ENCODE results near the gene ABCA4.

ABCA4 gene

DNA sequence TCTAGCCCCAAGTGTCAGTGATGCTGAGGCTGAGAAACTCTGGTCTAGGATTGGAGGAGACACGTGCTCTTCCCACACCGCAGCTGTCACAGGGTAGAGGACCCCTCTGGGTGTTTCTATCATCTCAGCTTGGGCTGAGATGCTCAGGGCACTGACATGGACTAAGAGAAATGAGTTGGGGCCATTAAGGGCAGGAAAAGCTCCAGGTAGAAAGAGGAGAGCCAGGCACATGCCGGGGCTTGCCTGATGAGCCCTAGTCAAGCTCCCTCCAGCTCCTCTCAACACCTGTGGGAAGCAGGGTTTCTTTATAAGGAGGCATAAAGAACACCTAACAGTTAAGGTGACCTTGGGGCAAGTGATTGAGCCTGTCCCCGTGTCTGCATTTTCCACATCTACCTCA lies 17.3 kb downstream of the ABCA4 start:
- no peak for DNase-seq

DNA sequence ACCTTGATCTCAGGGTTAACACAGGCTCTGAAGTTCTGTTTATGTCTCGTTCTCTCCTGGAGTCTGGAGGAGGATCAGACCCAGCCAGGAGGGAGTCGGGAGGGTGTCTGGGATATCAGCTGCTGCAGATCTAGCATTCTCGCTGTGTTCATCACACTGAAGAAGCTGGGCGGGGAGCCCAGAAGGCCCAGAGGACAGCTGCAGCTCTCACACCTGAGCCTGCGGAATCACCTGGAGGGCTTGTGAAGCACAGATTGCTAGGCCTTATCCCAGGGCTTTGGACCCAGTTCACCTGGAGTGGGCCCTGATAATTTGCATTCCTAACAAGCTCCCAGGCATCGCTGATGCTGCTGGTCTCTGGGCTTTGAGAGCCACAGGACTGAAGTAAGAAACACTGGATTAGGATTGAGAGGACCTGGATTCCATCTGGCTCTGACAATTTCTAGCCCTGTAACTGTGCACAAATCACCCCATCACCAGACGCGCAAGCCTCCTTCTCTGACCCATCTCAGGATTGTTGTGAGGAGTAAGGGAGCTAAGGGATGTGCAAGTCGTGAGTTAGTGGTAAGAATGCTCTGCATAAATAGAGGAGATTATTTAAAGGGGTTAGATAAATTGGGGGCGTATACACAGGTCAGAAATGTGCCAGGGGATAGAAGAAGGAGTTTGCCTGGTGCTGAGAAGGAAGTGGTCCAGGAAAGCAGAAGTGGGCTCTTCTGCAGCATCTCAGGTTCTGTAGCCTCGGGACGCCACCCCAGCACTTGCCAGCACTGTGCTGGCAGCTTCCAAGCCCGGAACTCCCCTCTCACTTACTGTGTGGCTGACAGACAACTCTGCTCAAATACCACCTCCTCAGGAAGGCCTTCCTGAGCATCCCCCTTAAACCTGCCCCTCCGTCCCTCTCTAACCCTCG lies 19.1 kb downstream of the ABCA4 start:
- no peak for DNase-seq

DNA sequence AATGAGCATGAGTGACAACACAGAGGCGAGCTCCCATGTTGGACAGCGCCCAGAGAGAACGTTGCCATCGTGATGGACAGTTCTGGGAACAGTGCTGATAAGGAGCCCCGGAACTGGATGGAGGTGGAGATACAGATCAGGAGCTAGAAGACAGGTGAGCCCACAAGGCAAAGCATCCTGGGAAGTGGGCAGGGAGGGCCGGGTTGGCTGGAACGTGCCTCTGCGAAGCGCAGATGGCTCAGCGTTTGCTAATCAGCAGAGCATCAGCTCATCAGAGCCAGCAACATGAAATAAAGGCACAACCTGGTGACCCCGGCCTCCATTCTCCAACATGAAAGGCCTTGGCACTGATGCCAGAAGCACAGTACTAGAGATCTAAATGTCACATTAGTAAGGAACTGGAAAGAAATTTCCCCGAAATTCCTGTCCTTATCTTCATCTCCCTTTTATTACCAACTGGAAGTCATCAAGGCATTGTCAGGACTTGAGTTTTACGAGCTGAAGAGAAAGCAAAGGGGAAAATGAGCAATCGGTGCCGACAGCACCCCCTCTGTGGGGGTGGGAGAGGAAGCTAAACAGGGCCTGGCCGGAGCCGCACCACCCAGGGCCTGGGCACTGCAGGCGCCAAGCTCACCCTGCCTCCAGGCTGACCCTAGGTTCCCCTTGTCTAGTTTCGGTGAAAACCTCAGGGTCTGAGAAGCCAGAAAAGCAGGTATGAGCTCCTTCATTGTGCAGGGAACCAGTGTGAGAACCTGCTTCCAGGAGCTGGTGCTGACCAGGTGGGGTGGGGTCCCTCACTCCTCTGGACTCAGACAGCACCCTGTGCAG lies 19.9 kb downstream of the ABCA4 start:
- DNase-seq = no peak

- DNase-seq = no peak
Observed at GRCh38 chr1:94100129-94100784, 20.7 kb downstream of the ABCA4 start.

DNA sequence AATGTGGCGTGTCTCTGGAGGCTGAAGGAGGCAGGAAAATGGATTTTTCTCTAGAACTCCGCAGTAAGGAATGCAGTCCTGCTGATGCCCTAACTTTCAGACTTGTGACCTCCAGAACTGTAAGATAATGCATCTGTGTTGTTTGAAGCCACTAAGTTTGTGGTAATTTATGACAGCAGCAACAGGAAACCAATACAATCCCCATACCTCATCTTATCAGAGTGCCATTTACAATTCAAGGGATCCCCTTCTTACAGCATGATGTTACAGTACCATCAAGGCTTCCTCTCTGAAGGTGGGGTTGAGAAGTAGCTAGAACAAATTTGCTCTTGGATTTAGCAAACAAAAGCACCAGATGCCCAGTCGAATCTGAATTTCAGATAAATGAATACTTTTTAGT lies 21.6 kb downstream of the ABCA4 start:
- DNase-seq = no peak

DNA sequence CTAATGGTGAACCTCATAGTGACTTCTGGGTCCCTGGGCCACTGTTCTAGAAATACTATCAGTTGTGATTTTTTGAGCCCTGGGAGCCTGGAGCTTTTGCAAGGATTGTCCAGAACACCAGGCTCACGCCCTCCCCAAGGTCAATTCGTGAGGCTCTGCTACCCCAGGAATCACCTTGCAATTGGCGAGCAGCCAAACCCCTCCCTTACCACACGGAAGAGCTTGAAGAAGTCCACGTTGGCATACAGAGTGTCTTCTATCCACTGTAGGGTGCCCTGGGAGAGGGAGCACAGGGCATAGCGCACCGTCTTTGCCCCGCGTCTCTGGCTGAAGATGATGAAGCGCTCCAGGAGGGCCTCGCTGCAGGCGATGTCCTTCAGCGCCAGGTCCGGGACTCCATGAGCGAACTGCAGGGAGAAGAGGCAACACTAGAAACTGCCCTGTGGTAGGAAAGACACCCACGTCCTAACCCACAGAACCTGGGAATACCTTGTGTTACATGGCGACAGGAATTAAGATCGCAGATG lies 22.3 kb downstream of the ABCA4 start:
- DNase-seq = no peak

- peak; percentile 64 for DNase-seq
Observed at GRCh38 chr1:94096797-94097549, 24.0 kb downstream of the ABCA4 start.

DNA sequence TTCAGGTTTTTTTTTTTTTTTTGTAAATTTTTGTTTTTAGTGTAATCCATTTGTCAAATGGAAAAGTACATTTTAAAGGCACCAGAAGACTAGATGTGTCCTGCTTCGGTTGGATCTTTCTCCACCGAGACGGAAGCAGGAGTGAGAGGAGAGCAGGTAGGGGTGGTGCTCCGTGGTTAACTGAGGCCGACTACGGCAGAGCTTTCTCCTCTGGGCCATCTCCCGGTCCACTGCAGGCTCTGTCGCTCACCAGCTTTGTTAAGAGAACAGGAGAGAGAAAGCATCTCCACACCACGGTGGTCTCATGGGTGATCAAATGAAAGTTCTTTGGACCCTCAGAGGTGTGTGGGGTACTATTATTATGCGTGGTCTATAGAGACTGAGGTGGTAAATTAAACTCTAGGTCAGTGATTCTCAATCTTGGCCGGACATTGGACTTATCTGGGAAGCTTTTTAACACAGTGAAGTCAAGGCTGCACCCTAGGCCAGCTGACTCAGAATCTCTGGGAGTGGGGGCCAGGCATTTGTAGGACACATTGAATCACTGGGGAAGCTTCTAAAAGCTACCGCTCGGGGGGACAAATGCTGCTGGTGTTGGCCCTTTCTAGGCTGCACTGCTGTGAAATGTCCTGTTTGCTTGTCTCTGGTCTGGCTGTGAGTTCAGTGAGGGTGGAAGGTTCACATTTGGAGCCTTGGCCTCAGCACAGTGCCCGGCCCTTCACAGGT lies 25.0 kb downstream of the ABCA4 start:
- DNase-seq = no peak

DNA sequence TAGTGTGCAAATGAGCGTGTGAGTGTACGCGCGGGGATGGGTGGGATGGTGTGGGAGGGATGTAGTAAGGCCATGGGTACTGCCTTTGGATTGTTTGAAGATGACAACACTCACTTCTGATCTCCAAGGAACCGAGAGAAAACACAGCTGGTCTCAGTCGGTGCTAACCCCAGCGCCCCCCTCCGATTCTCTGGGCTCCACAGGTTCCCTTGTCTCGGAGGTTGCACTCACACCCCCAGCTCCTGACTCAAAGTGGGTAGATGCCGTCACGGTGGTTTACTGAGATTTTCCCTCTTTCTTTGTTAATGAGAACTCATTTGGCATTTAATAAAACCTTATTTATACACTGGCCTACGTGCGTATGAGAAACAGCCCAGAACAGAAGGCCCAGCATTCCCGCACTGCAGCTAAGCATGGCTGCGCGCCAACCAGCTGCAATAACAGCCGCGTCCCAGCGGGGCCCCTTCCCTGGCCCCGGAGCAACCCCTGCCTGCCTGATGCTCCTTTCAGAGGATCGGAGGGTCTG lies 25.8 kb downstream of the ABCA4 start:
- peak; percentile 91 for DNase-seq

DNA sequence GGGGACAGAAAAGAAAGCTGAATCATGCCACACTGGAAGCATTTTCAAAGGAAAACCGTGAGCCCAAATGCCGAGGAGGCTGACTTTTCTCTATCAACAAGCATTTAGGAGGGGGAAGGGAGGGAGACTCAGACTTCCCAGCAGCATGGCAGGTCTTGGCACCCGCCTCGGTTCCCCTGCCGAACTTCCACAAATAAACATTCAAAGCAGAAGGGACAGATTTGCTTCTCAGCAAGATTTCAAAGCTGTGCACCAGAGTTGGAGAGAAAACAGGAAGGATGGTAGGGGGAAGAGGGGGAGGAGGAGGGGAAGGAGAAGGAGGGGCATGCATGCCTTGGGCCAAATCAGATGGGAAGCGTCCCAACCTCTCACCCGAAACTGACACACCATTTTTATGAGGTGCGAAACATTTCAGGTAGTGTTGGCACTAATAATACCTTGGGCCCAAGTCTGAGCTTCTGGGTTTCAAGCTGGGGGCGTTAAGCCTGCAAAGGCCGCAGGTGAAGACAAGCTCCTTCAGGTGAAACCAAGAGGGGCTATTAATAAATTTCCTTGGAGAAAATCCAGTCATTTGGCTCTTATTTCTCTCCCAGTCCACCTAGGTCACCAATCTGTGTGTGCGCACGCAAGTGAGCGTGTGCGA lies 26.4 kb downstream of the ABCA4 start:
- DNase-seq = peak; percentile 78

GRCh38 chr1:94093996-94094395 lies 27.0 kb downstream of the ABCA4 start:
- no peak for DNase-seq

DNA sequence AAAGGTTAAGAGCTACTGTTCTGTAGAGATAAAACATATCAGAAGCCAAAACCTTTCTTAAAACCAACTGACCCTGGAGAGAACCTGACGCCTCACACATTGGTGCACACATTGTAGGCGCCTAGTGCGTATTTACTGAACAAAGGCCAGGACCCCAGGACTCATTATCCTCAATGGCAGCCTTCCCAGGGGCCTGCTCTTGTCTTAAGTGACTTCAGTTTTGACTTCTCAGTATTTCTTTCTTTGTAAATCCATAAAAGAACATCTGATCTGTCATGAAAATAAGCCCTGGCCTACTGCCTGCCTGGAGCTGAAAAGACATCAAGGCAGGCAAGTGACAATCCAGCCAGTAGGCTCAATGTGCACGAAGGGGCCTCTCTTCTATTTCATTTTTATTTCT lies 27.6 kb downstream of the ABCA4 start:
- no peak for DNase-seq

- DNase-seq = peak; percentile 66
Observed at GRCh38 chr1:94092210-94092613, 28.7 kb downstream of the ABCA4 start.

- no peak for DNase-seq
Observed at GRCh38 chr1:94090761-94091160, 30.2 kb downstream of the ABCA4 start.

- no peak for DNase-seq
Observed at GRCh38 chr1:94087193-94087592, 33.8 kb downstream of the ABCA4 start.

DNA sequence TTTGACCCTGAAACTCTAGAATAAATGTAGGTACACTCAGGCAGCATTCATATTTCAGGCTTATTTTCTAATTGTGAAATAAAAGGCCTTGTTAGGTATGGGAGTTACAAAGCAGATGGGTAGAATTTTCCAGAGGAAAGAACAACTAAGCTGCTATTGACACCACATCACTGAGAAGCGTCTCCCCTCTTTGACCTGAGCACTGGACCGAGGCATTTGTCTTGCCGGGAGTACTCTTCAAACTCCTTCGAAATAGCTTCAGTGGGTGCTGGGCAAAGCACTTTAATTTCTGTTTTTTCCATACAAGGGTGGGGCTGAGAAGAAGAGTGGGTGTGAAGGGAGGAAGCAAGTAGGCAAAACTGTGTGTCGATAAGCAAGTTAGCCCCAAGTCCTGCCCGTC lies 36.4 kb downstream of the ABCA4 start:
- no peak for DNase-seq

DNA sequence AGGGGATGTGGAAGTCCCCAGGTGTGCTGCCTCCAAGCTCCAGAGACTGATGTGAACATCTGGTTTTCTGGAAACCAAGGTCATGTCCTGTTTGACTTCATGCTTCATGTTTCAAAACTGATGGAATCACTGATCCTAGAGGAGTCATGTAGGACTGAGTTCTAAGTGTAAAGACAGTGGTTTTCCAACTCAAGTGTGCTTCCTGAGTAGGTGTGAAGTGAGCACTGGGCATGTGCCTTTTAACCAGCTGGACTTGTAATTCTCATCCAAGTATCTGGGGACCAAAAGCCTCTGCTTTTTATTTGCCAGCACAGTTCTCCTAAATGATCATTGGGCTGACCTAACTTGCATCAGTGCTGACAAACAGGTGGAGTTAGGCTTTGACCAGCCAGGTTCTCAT lies 36.9 kb downstream of the ABCA4 start:
- no peak for DNase-seq

DNA sequence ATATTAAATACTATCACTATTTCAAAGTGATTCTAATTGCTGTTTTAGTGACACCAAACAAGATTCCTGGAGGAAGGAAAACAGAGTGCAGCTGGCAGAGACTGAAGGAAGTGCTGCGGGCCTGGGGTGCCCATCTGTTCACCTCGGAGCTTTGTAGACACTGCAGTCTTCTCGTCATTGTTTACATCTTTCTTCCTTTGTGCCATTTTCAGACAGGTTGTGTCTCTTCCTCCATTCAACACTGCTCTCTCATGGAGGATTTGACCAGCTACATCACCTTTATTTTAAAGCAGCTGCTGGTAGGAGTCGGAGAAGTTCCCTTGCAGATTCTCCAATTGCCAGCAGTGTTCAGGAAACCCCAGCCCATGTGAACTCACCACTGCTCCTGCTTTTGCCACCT lies 37.3 kb downstream of the ABCA4 start:
- DNase-seq = no peak

DNA sequence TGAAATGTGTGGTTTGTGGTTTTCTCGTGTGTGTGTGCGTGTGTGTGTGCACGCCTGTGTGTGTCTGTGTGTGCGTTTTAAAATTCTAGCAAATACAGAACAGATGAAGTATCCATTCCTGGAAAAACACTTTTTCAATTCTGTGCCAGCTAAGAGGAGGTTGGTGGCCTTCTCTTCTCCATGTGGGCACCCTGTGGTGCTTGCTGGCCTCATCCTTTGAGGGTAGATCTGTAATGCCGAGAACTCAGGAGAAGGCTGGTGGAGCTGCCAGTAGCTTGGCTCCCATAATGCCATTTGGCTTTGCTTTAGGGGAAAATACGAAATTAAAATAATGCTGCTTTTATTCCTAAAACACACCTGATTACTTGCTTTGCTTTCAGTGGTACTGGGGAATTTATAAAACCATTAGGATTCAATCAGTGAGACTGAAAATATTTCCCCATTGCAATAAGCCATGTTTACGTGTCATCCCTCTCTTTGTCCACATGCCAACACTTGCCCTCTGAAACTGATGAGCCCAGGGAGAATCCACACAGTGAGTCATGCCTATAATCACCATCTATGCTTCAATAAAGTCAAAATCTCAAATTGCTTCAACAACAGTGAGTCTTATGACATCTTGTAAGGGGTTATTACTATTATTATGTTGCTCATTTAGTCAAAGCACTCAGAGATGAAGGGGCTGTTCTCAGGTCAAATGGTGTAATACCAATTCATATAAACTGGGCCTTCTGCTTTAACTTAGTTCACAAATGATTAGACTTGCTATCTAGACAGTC lies 39.2 kb downstream of the ABCA4 start:
- DNase-seq = no peak

- DNase-seq = no peak
Observed at GRCh38 chr1:94079989-94080388, 41.0 kb downstream of the ABCA4 start.
